Measurements from ENCODE around the gene MPL. TPM values are rescaled to one million over a fixed set of nuclear protein-coding genes. Genes with fewer than 3 reads are reported as not detected.

Gene MPL
- polyA plus RNA-seq, 3 donors: 0.42 to 0.78 (median 0.65) TPM

GRCh38 chr1:43322506-43322905, 15.1 kb upstream of the MPL start:
- DNase-seq: no peak

DNA sequence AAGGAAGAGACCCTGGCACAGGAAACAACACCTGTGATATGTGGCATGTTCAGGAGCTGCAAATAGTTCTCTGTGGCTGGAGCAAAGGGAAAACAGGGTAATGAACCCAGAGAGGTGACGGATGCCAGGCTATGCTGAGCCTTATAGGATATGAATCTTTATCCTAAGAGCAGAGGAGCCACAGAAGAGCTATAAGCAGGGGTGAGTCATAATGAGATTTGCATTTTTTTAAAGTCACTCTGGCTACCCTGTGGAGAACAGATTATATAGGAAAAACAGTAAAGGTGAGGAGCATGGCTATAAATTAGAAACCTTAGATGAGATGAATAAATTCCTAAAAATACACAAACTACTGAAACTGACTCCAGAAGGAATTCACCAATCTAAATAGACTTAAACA, 12.8 kb upstream of the MPL start:
- no peak for DNase-seq

- no peak for DNase-seq
Measured at GRCh38 chr1:43325381-43325780, 12.2 kb upstream of the MPL start.

DNA sequence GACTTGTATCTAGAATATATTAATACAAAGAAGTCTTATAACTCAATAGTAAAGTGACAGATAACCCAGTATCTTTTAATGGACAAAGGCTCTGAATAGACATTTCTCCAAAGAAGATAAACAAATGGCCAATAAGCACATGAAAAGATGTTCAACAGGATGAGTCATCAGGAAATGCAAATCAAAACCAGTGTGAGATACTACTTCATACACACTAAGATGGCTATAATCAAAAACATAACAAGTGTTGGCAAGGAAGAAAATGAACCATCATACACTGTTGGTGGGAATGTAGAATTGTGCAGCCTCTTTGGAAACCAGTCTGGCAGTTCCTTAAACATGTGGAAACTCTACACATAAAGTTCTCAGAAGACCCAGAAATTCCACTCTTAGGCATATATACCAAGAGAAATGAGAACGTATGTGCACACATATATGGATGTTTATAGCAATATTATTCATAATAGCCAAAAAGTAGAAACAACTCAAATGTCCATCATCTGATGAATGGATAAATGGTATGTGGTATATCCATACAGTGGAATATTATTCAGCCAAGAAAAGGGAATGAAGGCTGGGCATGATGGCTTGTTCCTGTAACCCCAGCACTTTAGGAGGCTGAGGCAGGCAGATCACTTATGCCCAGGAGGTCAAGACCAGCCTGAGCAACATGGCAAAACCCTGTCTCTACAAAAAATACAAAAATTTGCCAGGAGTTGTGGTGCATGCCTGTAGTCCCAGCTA, 9.9 kb upstream of the MPL start:
- no peak for DNase-seq

GRCh38 chr1:43329995-43330751, 7.4 kb upstream of the MPL start:
- no peak for DNase-seq

DNA sequence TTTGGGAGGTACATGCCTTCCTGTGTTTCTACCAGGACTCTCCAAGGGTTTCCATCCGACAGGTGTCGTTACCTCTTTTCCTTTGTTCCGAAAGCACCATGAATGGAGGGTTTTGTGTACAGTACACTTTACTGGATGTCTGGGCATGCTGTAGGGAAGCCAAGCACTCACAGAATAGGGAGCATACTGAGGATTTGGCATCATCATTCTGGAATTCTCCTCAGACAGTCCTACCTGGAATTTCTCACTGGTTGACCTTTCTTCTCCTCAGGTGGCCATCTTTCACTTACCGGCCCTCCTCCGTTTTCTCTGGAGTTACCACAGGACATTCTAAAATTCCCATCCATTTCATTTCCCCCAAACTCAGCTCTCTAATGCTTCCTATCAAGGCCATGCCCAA, 5.9 kb upstream of the MPL start:
- DNase-seq: no peak

- no peak for DNase-seq
Measured at GRCh38 chr1:43334453-43335205, 3.0 kb upstream of the MPL start.

- no peak for DNase-seq
Measured at GRCh38 chr1:43338001-43338400, 383 bp downstream of the MPL start.

- DNase-seq: no peak
Measured at GRCh38 chr1:43339584-43340232, 2.1 kb downstream of the MPL start.

GRCh38 chr1:43340559-43340958, 2.9 kb downstream of the MPL start:
- DNase-seq: no peak

GRCh38 chr1:43344267-43344850, 6.7 kb downstream of the MPL start:
- DNase-seq: no peak

GRCh38 chr1:43345120-43345519, 7.5 kb downstream of the MPL start:
- DNase-seq: no peak

- DNase-seq: no peak
Measured at GRCh38 chr1:43346636-43347035, 9.0 kb downstream of the MPL start.

- no peak for DNase-seq
Measured at GRCh38 chr1:43348343-43348808, 10.8 kb downstream of the MPL start.

DNA sequence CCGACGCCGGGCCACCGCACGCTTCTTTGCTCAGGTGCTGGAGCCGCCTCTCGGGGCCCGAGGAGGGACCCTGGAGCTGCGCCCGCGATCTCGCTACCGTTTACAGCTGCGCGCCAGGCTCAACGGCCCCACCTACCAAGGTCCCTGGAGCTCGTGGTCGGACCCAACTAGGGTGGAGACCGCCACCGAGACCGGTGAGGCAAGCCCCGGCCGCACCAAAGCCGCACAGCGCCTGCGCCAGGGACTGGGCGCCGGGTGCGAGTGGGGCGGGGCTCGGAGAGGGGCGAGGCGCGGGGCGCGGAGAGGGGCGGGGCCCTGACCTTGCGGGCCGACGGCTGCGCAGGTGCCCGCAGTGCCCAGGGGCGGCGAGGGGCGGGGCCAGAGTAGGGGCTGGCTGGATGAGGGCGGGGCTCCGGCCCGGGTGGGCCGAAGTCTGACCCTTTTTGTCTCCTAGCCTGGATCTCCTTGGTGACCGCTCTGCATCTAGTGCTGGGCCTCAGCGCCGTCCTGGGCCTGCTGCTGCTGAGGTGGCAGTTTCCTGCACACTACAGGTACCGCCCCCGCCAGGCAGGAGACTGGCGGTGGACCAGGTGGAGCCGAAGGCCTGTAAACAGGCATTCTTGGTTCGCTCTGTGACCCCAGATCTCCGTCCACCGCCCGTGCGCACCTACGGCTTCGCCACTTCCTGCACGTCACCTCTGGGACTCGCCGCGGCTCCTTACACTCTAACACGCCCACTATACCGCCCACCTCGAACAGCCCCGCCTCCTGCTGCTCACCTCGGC, 11.4 kb downstream of the MPL start:
- peak; percentile 86 for DNase-seq

GRCh38 chr1:43349594-43350306, 12.1 kb downstream of the MPL start:
- DNase-seq: no peak

GRCh38 chr1:43350976-43351375, 13.4 kb downstream of the MPL start:
- DNase-seq: no peak

DNA sequence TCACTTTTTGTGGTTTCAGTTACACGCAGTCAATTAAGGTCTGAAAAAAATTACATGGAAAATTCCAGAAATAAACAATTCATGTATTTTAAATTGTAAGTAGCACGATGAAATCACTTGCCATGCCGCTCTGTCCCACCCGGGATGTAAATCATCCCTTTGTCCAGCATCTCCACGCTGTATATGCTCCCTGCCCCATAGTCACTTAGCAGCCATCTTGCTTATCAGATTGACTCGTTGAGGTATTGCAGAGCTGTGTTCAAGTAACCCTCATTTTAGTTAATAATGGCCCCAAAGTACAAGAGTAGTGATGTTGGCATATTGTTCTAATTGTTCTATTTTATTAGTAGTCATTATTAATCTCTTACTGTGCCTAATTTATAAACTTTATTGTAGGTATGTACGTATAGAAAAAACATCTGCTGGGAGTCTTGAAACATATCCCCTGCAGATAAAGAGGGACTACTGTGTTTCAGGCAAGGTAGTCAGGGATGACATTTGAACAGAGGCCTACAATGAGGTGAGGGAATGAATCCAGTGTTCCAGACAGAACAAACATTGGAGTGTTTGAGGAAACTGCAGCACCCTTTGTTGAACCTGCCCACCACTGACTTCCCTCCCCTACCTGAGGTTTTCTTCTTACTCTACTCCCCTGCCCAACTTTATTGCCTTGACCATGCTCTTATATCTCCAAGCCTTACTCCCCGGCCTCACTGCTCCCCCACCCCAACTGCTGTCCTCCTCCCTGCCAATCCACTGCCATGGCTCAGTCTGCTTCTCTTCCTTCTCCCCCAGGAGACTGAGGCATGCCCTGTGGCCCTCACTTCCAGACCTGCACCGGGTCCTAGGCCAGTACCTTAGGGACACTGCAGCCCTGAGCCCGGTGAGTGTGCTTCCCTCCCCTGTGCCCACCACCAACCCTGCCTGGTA, 14.1 kb downstream of the MPL start:
- no peak for DNase-seq

DNA sequence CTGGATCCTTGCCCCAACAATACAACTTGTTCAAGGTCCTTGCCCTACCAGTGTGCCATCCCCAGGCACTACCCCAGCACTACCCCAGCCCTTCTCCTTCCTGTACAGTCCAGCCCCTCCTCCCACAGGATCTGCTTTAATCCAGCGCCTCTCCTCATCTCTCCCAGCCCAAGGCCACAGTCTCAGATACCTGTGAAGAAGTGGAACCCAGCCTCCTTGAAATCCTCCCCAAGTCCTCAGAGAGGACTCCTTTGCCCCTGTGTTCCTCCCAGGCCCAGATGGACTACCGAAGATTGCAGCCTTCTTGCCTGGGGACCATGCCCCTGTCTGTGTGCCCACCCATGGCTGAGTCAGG, 14.7 kb downstream of the MPL start:
- no peak for DNase-seq

Measured in renal pelvis (tissue), 4 donors.